Colonic mucosa (tissue), 4 donors: Measurements from ENCODE around the gene UQCR11. TPM values are rescaled to one million over a fixed set of nuclear protein-coding genes. Genes with fewer than 3 reads are reported as not detected.

ENCODE experiments used
- DNase-seq: peaks from one replicate; pipeline ENCODE4 v3.0.0-alpha.2; 2020
- H3K27ac ChIP-seq: fragments of 200-600 bp; one replicate; pipeline ENCODE4 v1.8.0; 2021
- H3K27me3 ChIP-seq: fragments of 200-600 bp; one replicate; pipeline ENCODE4 v1.8.0; 2021
- H3K36me3 ChIP-seq: fragments of 200-600 bp; one replicate; pipeline ENCODE4 v1.8.0; 2021
- H3K4me1 ChIP-seq: fragments of 200-600 bp; one replicate; pipeline ENCODE4 v1.8.0; 2021; ENCODE audit warnings: mild to moderate bottlenecking
- H3K4me3 ChIP-seq: fragments of 200-600 bp; one replicate; pipeline ENCODE4 v1.8.0; 2021
- H3K9ac ChIP-seq, 2 donors: one replicate each; pipeline ENCODE4 v1.7.0; 2013; ENCODE audit warnings: control low read depth in 2 of 2, low read depth in 2 of 2, low read length in 2 of 2
- H3K9me3 ChIP-seq: fragments of 200-600 bp; one replicate; pipeline ENCODE4 v1.8.0; 2021
- CTCF ChIP-seq: fragments of 200-600 bp; IDR thresholded peaks from one replicate; pipeline ENCODE4 v1.8.0; 2022; ENCODE audit warnings: antibody characterized with exemption, mild to moderate bottlenecking
- intact Hi-C: fragments of 100-400 bp; cut with DNase I; formaldehyde crosslinking; loops from one replicate; pipeline ENCODE4 v1.14.1; 2022
- total RNA-seq, 2 donors: library from RNA; stranded (reverse); fragmentation: NEBNext Ultra II Directional in 1 of 2; extraction: Animal tissue kit (Norgen Biotek cat#: 25700) in 1 of 2; gene quantifications; one replicate each; pipeline ENCODE4 v1.2.1, GENCODE V29; 2021
- donor health status: healthy.
- donor health status: DM: no; HTN: no; CAD: no.
- donor health status: DM: no; HTN: no; CAD: no.

UQCR11 gene
- total RNA-seq, 2 donors from 2014 or later: 325 to 336 TPM

- Histone ChIP-seq H3K9me3 (no peaks in the 10 kb centered on the region), H3K9ac (peak within 1 kb of the TSS; percentile 40 to 68), H3K27ac (peak within 1 kb of the TSS; percentile 70), H3K27me3 (no peaks in the 10 kb centered on the region), H3K4me1 (no peaks in the 10 kb centered on the region), H3K4me3 (peak within 1 kb of the TSS; percentile 76), H3K36me3 (no peaks in the 10 kb centered on the region)
- intact Hi-C loops: no loop called here
- peak; percentile 80 for DNase-seq
- no peak for TF ChIP-seq CTCF
Observed at GRCh38 chr19:1568320-1569019, 36.8 kb downstream of the UQCR11 start, which contains the start of gene MEX3D. Gene MEX3D, minus strand, starts transcription at chr19:1568325. Its CDS starts 267 bp downstream, at chr19:1568058.

DNA sequence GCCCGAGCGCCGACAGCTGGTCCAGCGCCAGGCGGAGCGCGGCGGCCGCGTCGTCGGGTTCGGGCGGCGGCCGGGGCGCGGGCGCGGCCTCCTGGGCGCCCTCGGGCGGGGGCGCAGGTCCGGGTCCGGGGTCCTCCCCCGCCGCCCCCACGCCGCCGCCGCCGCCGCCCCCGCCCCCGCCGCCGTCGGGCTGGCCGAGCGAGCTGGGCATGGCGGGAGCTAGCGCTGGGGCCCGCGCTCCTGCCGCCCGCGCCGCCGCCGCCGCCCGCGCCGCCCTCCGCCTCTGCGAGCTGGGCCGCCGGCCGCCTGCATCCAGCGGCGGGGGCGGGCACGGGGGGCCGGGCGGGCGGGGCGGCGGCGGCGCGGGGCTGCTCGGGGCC, 37.4 kb downstream of the UQCR11 start:
- Histone ChIP-seq H3K36me3 (no peaks in the 10 kb centered on the region), H3K9ac (peak overlapping the region in 1 of 2 donors; percentile 35), H3K4me3 (no peak overlapping the region), H3K27me3 (no peaks in the 10 kb centered on the region), H3K27ac (no peak overlapping the region), H3K9me3 (no peaks in the 10 kb centered on the region), H3K4me1 (no peaks in the 10 kb centered on the region)
- DNase-seq: no peak
- intact Hi-C loops: no loop called here
- no peak for TF ChIP-seq CTCF

DNA sequence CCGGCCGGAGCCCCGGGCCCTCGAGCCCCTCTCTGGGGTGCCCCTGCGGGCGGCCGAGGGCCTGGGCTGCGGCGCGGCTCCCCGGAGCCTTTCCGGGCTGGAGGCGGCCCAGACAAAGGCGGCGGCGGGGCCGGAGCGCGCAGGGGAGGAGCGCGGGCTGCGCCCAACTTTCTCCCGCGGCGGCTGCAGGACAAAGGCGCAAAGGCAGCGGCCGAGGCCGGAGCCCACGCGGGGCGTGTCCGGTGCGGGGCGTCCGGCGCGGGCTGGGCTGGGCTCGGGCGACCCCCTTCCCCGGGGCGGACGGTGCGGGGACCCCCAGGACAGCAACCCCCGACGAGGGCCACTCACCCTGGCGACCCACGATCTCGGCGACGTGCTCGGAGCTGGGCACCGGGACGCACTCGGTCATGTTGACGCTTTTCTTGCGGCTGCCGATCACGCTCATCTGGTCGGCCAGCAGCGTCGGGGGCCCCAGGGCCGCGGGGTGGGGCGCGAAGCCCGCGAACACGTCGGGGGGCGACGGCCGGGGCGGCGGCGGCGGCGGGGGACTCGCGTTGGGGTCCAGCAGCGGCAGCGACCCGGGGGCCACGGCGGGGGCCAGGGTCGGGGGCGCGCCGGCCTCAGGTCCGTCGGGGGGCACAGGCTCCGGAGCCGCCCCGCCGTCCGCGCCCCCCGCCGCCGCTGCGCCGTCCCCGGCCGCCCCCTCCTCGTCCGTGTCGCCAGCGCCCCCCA, 38.0 kb downstream of the UQCR11 start:
- peak overlapping the region; percentile 70 for H3K27ac ChIP-seq
- intact Hi-C loops: no loop called here
- H3K36me3 ChIP-seq: no peaks in the 10 kb centered on the region
- TF ChIP-seq CTCF: no peak
- DNase-seq: peak; percentile 36
- no peaks in the 10 kb centered on the region for H3K9me3 ChIP-seq
- no peaks in the 10 kb centered on the region for H3K4me1 ChIP-seq
- H3K27me3 ChIP-seq: no peaks in the 10 kb centered on the region
- peak overlapping the region; percentile 76 for H3K4me3 ChIP-seq
- peak overlapping the region; percentile 40 to 68 for H3K9ac ChIP-seq

- Histone ChIP-seq H3K4me3 (peak overlapping the region; percentile 76), H3K9me3 (no peaks in the 10 kb centered on the region), H3K4me1 (no peaks in the 10 kb centered on the region), H3K36me3 (no peaks in the 10 kb centered on the region), H3K27ac (peak overlapping the region; percentile 70), H3K27me3 (no peaks in the 10 kb centered on the region), H3K9ac (peak overlapping the region; percentile 61 to 68)
- TF ChIP-seq CTCF: no peak
- peak; percentile 62 for DNase-seq
- intact Hi-C loops: no loop called here
Observed at GRCh38 chr19:1566392-1567115, 38.7 kb downstream of the UQCR11 start.

- no peak for TF ChIP-seq CTCF
- Histone ChIP-seq H3K9ac (no peak overlapping the region), H3K27me3 (no peaks in the 10 kb centered on the region), H3K9me3 (no peaks in the 10 kb centered on the region), H3K27ac (no peak overlapping the region), H3K4me3 (no peak overlapping the region), H3K36me3 (no peaks in the 10 kb centered on the region), H3K4me1 (no peaks in the 10 kb centered on the region)
- no peak for DNase-seq
- intact Hi-C loops: no loop called here
Observed at GRCh38 chr19:1563251-1563650, 42.0 kb downstream of the UQCR11 start.
